ENCODE measurements around the gene PFKFB3. TPM values are rescaled to one million over a fixed set of nuclear protein-coding genes. Genes with fewer than 3 reads are reported as not detected.
"Not testable (repeated sequence)": the region's sequence is repeated elsewhere in the genome, so short reads cannot be mapped to it uniquely, and the experiment has no call there.

PFKFB3 gene
- total RNA-seq, 1 donor from 2014 or later: 9.9 TPM

DNA sequence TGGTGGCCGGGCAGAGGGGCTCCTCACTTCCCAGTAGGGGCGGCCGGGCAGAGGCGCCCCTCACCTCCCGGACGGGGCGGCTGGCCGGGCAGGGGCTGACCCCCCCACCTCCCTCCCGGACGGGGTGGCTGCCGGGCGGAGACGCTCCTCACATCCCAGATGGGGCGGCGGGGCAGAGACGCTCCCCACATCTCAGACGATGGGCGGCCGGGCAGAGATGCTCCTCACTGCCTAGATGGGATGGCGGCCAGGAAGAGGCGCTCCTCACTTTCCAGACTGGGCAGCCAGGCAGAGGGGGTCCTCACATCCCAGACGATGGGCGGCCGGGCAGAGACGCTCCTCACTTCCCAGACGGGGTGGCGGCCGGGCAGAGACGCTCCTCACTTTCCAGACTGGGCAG lies 3.8 kb downstream of the PFKFB3 start:
- H3K27ac ChIP-seq (ENCODE audit: low read depth, low read length); H3K9me3 ChIP-seq (ENCODE audit: control insufficient read depth in 3 of 3, low read length in 3 of 3): not testable (repeated sequence)
- peaks cover 37 to 53% (median 45%) of the 10 kb centered on the region in 3 donors for H3K4me1 ChIP-seq (ENCODE audit: control insufficient read depth in 3 of 3, insufficient read depth in 3 of 3, low read length in 3 of 3)

DNA sequence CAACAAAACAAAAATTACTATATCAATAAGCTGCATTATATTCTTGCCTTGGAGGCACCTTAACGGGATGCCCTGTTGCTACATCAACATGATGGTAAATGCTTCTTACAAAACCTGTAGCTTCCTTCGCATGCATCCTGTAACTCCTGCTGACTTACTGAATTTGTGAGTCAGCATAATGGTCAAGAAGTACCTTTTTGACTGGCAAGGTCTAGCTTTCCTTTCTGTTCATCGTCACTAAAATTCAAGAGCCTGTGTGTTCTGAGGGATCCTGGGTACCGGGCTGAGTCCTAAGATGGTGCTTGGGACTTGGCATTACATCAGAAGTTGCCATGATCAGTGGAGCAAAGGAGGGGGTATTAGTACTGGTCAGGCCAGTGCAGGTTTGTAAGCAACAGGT lies 4.9 kb downstream of the PFKFB3 start:
- peaks cover 34 to 51% (median 45%) of the 10 kb centered on the region in 3 donors for H3K4me1 ChIP-seq (ENCODE audit: control insufficient read depth in 3 of 3, insufficient read depth in 3 of 3, low read length in 3 of 3)
- peaks cover 0 to 6% (median 0%) of the 10 kb centered on the region in 3 donors for H3K36me3 ChIP-seq (ENCODE audit: control insufficient read depth in 3 of 3, insufficient read depth in 3 of 3, low read length in 3 of 3)
- no peak overlapping the region for H3K4me3 ChIP-seq (ENCODE audit: low read length in 3 of 3)
- H3K27me3 ChIP-seq (ENCODE audit: control insufficient read depth in 3 of 3, insufficient read depth in 3 of 3, low read length in 3 of 3): no peaks in the 10 kb centered on the region
- H3K9me3 ChIP-seq (ENCODE audit: control insufficient read depth in 3 of 3, low read length in 3 of 3): no peaks in the 10 kb centered on the region
- no peak overlapping the region for H3K27ac ChIP-seq (ENCODE audit: low read depth, low read length)
- no peak overlapping the region for H3K9ac ChIP-seq (ENCODE audit: low read depth in 1 of 3, low read length in 3 of 3)

More for the DNA sequence above, 3.8 kb downstream of the PFKFB3 start:
- not testable (repeated sequence) for H3K9ac ChIP-seq (ENCODE audit: low read depth in 1 of 3, low read length in 3 of 3); H3K4me3 ChIP-seq (ENCODE audit: low read length in 3 of 3); H3K36me3 ChIP-seq (ENCODE audit: control insufficient read depth in 3 of 3, insufficient read depth in 3 of 3, low read length in 3 of 3); H3K27me3 ChIP-seq (ENCODE audit: control insufficient read depth in 3 of 3, insufficient read depth in 3 of 3, low read length in 3 of 3)

GRCh38 chr10:6208799-6209235 lies 6.1 kb downstream of the PFKFB3 start:
- Histone ChIP-seq H3K27me3 (ENCODE audit: control insufficient read depth in 3 of 3, insufficient read depth in 3 of 3, low read length in 3 of 3) (no peaks in the 10 kb centered on the region), H3K36me3 (ENCODE audit: control insufficient read depth in 3 of 3, insufficient read depth in 3 of 3, low read length in 3 of 3) (peaks cover 4 to 13% (median 5%) of the 10 kb centered on the region in 3 donors), H3K9ac (ENCODE audit: low read depth in 1 of 3, low read length in 3 of 3) (peak overlapping the region in 2 of 3 donors; percentile 51 to 58), H3K9me3 (ENCODE audit: control insufficient read depth in 3 of 3, low read length in 3 of 3) (no peaks in the 10 kb centered on the region), H3K4me3 (ENCODE audit: low read length in 3 of 3) (peak overlapping the region in 1 of 3 donors; percentile 22), H3K4me1 (ENCODE audit: control insufficient read depth in 3 of 3, insufficient read depth in 3 of 3, low read length in 3 of 3) (peaks cover 34 to 51% (median 47%) of the 10 kb centered on the region in 3 donors), H3K27ac (ENCODE audit: low read depth, low read length) (no peak overlapping the region)

DNA sequence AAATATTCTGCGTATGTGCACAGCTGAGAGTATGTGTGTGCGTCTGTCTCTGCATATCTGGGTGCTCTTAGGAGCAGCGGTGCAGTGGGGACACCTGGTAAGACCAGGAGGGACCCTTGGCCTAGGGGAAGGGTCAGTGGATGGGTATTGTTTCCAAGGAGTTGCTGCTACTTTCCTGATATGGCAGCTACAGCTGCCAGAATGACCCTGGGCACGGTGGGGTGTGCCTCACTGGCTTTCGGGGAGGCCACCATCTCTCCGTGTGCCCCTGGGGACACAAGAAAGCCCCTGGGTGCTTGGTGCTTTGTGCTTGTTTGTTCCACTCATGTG lies 8.6 kb downstream of the PFKFB3 start:
- peaks cover 29 to 33% (median 29%) of the 10 kb centered on the region in 3 donors for H3K36me3 ChIP-seq (ENCODE audit: control insufficient read depth in 3 of 3, insufficient read depth in 3 of 3, low read length in 3 of 3)
- H3K9me3 ChIP-seq (ENCODE audit: control insufficient read depth in 3 of 3, low read length in 3 of 3): no peaks in the 10 kb centered on the region
- peak overlapping the region in 1 of 3 donors; percentile 35 for H3K9ac ChIP-seq (ENCODE audit: low read depth in 1 of 3, low read length in 3 of 3)
- H3K4me1 ChIP-seq (ENCODE audit: control insufficient read depth in 3 of 3, insufficient read depth in 3 of 3, low read length in 3 of 3): peaks cover 22 to 39% (median 35%) of the 10 kb centered on the region in 3 donors
- peak overlapping the region in 1 of 3 donors; percentile 13 for H3K4me3 ChIP-seq (ENCODE audit: low read length in 3 of 3)
- H3K27me3 ChIP-seq (ENCODE audit: control insufficient read depth in 3 of 3, insufficient read depth in 3 of 3, low read length in 3 of 3): no peaks in the 10 kb centered on the region
- H3K27ac ChIP-seq (ENCODE audit: low read depth, low read length): peak overlapping the region; percentile 16

GRCh38 chr10:6211671-6212635 lies 9.2 kb downstream of the PFKFB3 start:
- peak overlapping the region in 1 of 3 donors; percentile 13 for H3K4me3 ChIP-seq (ENCODE audit: low read length in 3 of 3)
- no peaks in the 10 kb centered on the region for H3K27me3 ChIP-seq (ENCODE audit: control insufficient read depth in 3 of 3, insufficient read depth in 3 of 3, low read length in 3 of 3)
- peak overlapping the region in 2 of 3 donors; percentile 27 to 35 for H3K9ac ChIP-seq (ENCODE audit: low read depth in 1 of 3, low read length in 3 of 3)
- peak overlapping the region; percentile 16 for H3K27ac ChIP-seq (ENCODE audit: low read depth, low read length)
- H3K4me1 ChIP-seq (ENCODE audit: control insufficient read depth in 3 of 3, insufficient read depth in 3 of 3, low read length in 3 of 3): peaks cover 22 to 39% (median 35%) of the 10 kb centered on the region in 3 donors
- peaks cover 35 to 40% (median 35%) of the 10 kb centered on the region in 3 donors for H3K36me3 ChIP-seq (ENCODE audit: control insufficient read depth in 3 of 3, insufficient read depth in 3 of 3, low read length in 3 of 3)
- no peaks in the 10 kb centered on the region for H3K9me3 ChIP-seq (ENCODE audit: control insufficient read depth in 3 of 3, low read length in 3 of 3)

GRCh38 chr10:6212806-6213205 lies 10.1 kb downstream of the PFKFB3 start:
- Histone ChIP-seq H3K36me3 (ENCODE audit: control insufficient read depth in 3 of 3, insufficient read depth in 3 of 3, low read length in 3 of 3) (peaks cover 41 to 48% (median 44%) of the 10 kb centered on the region in 3 donors), H3K4me3 (ENCODE audit: low read length in 3 of 3) (no peak overlapping the region), H3K4me1 (ENCODE audit: control insufficient read depth in 3 of 3, insufficient read depth in 3 of 3, low read length in 3 of 3) (peaks cover 20 to 38% (median 33%) of the 10 kb centered on the region in 3 donors), H3K27ac (ENCODE audit: low read depth, low read length) (no peak overlapping the region), H3K27me3 (ENCODE audit: control insufficient read depth in 3 of 3, insufficient read depth in 3 of 3, low read length in 3 of 3) (no peaks in the 10 kb centered on the region), H3K9me3 (ENCODE audit: control insufficient read depth in 3 of 3, low read length in 3 of 3) (no peaks in the 10 kb centered on the region), H3K9ac (ENCODE audit: low read depth in 1 of 3, low read length in 3 of 3) (no peak overlapping the region)

GRCh38 chr10:6213257-6213905 lies 10.6 kb downstream of the PFKFB3 start:
- Histone ChIP-seq H3K4me3 (ENCODE audit: low read length in 3 of 3) (no peak overlapping the region), H3K36me3 (ENCODE audit: control insufficient read depth in 3 of 3, insufficient read depth in 3 of 3, low read length in 3 of 3) (peaks cover 41 to 52% (median 47%) of the 10 kb centered on the region in 3 donors), H3K9ac (ENCODE audit: low read depth in 1 of 3, low read length in 3 of 3) (peak overlapping the region in 2 of 3 donors; percentile 11 to 16), H3K9me3 (ENCODE audit: control insufficient read depth in 3 of 3, low read length in 3 of 3) (no peaks in the 10 kb centered on the region), H3K27me3 (ENCODE audit: control insufficient read depth in 3 of 3, insufficient read depth in 3 of 3, low read length in 3 of 3) (no peaks in the 10 kb centered on the region), H3K27ac (ENCODE audit: low read depth, low read length) (no peak overlapping the region), H3K4me1 (ENCODE audit: control insufficient read depth in 3 of 3, insufficient read depth in 3 of 3, low read length in 3 of 3) (peaks cover 16 to 33% (median 28%) of the 10 kb centered on the region in 3 donors)

- no peak overlapping the region for H3K9ac ChIP-seq (ENCODE audit: low read depth in 1 of 3, low read length in 3 of 3)
- H3K27ac ChIP-seq (ENCODE audit: low read depth, low read length): no peak overlapping the region
- H3K4me3 ChIP-seq (ENCODE audit: low read length in 3 of 3): no peak overlapping the region
- H3K9me3 ChIP-seq (ENCODE audit: control insufficient read depth in 3 of 3, low read length in 3 of 3): no peaks in the 10 kb centered on the region
- peaks cover 13 to 30% (median 23%) of the 10 kb centered on the region in 3 donors for H3K4me1 ChIP-seq (ENCODE audit: control insufficient read depth in 3 of 3, insufficient read depth in 3 of 3, low read length in 3 of 3)
- H3K36me3 ChIP-seq (ENCODE audit: control insufficient read depth in 3 of 3, insufficient read depth in 3 of 3, low read length in 3 of 3): peaks cover 44 to 55% (median 51%) of the 10 kb centered on the region in 3 donors
- H3K27me3 ChIP-seq (ENCODE audit: control insufficient read depth in 3 of 3, insufficient read depth in 3 of 3, low read length in 3 of 3): no peaks in the 10 kb centered on the region
Observed at GRCh38 chr10:6213908-6214307, 11.2 kb downstream of the PFKFB3 start.

DNA sequence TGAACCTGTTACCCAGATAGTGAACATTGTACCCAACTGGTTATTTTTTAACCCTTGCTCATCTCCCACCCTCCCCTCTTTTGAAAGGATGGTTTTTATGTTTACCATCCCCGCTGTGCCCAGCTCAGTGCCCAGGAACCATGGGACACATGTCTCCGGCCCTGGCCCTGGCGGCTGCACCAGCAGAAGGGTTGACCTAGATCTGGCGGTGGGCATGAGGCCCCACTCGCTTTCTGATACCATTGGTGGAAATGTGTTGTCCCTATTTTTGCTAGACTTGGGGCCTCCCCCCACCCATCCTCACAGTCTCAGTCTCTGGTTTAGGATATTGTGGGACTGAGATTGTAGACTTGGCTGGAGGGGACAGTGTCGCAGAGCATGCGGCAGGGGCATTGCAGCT lies 11.9 kb downstream of the PFKFB3 start:
- H3K27ac ChIP-seq (ENCODE audit: low read depth, low read length): no peak overlapping the region
- H3K9me3 ChIP-seq (ENCODE audit: control insufficient read depth in 3 of 3, low read length in 3 of 3): no peaks in the 10 kb centered on the region
- H3K27me3 ChIP-seq (ENCODE audit: control insufficient read depth in 3 of 3, insufficient read depth in 3 of 3, low read length in 3 of 3): no peaks in the 10 kb centered on the region
- H3K4me3 ChIP-seq (ENCODE audit: low read length in 3 of 3): no peak overlapping the region
- peaks cover 11 to 30% (median 19%) of the 10 kb centered on the region in 3 donors for H3K4me1 ChIP-seq (ENCODE audit: control insufficient read depth in 3 of 3, insufficient read depth in 3 of 3, low read length in 3 of 3)
- no peak overlapping the region for H3K9ac ChIP-seq (ENCODE audit: low read depth in 1 of 3, low read length in 3 of 3)
- H3K36me3 ChIP-seq (ENCODE audit: control insufficient read depth in 3 of 3, insufficient read depth in 3 of 3, low read length in 3 of 3): peaks cover 51 to 60% (median 58%) of the 10 kb centered on the region in 3 donors
